HT-29 (cell line): Measurements from ENCODE around the gene PCYT1A. TPM values are rescaled to one million over a fixed set of nuclear protein-coding genes. Genes with fewer than 3 reads are reported as not detected.
"Not testable (repeated sequence)": the region's sequence is repeated elsewhere in the genome, so short reads cannot be mapped to it uniquely, and the experiment has no call there.

Experiments
- DNase-seq: peaks from one replicate; pipeline ENCODE4 v3.0.0-alpha.2; 2015; ENCODE audit warnings: low spot score
- total RNA-seq: library from RNA; depleted of rRNA; stranded (reverse); fragments of >200 nt; shearing (Covaris generic); gene quantifications from 2 replicates; pipeline ENCODE4 v1.2.3, GENCODE V29; 2014; rRNA removed

PCYT1A gene
- 30.6 and 51.8 TPM in 2 replicates for total RNA-seq

GRCh38 chr3:196287440-196288140, at the start of gene PCYT1A:
TSS of gene PCYT1A (minus strand) at chr3:196287726. CDS start at chr3:196270531, 17,195 bp downstream.
- DNase-seq, result peak; percentile 95

- DNase-seq, result no peak
Measured at GRCh38 chr3:196336319-196337145, 49.0 kb upstream of the PCYT1A start.

- DNase-seq, result no peak
Measured at GRCh38 chr3:196335503-196335948, 48.0 kb upstream of the PCYT1A start.

- DNase-seq, result no peak
Measured at GRCh38 chr3:196334982-196335381, 47.5 kb upstream of the PCYT1A start.

- DNase-seq, result no peak
Measured at GRCh38 chr3:196332168-196332567, 44.6 kb upstream of the PCYT1A start.

- no peak for DNase-seq
Measured at GRCh38 chr3:196327405-196327804, 39.9 kb upstream of the PCYT1A start.

- no peak for DNase-seq
Measured at GRCh38 chr3:196326936-196327335, 39.4 kb upstream of the PCYT1A start.

GRCh38 chr3:196323691-196324090, 36.2 kb upstream of the PCYT1A start:
- no peak for DNase-seq

- no peak for DNase-seq
Measured at GRCh38 chr3:196323016-196323415, 35.5 kb upstream of the PCYT1A start.

- no peak for DNase-seq
Measured at GRCh38 chr3:196321162-196321561, 33.6 kb upstream of the PCYT1A start.

GRCh38 chr3:196320137-196320536, 32.6 kb upstream of the PCYT1A start:
- DNase-seq, result no peak

- DNase-seq, result peak; percentile 91
Measured at GRCh38 chr3:196317687-196318467, 30.4 kb upstream of the PCYT1A start, which contains the start of gene DYNLT2B. TSS of gene DYNLT2B (minus strand) at chr3:196318240. CDS start at chr3:196318152, 88 bp downstream.

- not testable (repeated sequence) for DNase-seq
Measured at GRCh38 chr3:196316799-196317686, 29.5 kb upstream of the PCYT1A start.

GRCh38 chr3:196315821-196316220, 28.3 kb upstream of the PCYT1A start:
- no peak for DNase-seq

GRCh38 chr3:196314597-196314996, 27.1 kb upstream of the PCYT1A start:
- DNase-seq, result no peak

- DNase-seq, result not testable (repeated sequence)
Measured at GRCh38 chr3:196314086-196314485, 26.6 kb upstream of the PCYT1A start.

GRCh38 chr3:196302960-196303359, 15.4 kb upstream of the PCYT1A start:
- DNase-seq, result not testable (repeated sequence)

- not testable (repeated sequence) for DNase-seq
Measured at GRCh38 chr3:196302551-196302950, 15.0 kb upstream of the PCYT1A start.

- no peak for DNase-seq
Measured at GRCh38 chr3:196298521-196298920, 11.0 kb upstream of the PCYT1A start.

- DNase-seq, result no peak
Measured at GRCh38 chr3:196292286-196292923, 4.9 kb upstream of the PCYT1A start.
